GM23338 (cell line): Measurements from ENCODE around the gene TRAF1. TPM values are rescaled to one million over a fixed set of nuclear protein-coding genes. Genes with fewer than 3 reads are reported as not detected.

Source experiments
- polyA plus RNA-seq: library from polyadenylated mRNA; unstranded; fragments of >200 nt; fragmentation: Nextera tagmentation; extraction: Ambion mirVana; gene quantifications from 2 replicates; pipeline ENCODE4 v1.2.1, GENCODE V29; 2016
- total RNA-seq: library from RNA; depleted of rRNA; stranded (reverse); fragments of >200 nt; shearing (Covaris generic); gene quantifications from 2 replicates; pipeline ENCODE4 v1.2.3, GENCODE V29; 2014; rRNA removed

TRAF1 gene
- total and polyA plus RNA-seq, 2 experiments from 2014 or later = 0.39 to 1.4 TPM

Other genes with a start within 250 kb of the TRAF1 start
- gene MEGF9, start 212.3 kb downstream of the TRAF1 start, total RNA-seq = 1.4 and 1.6 TPM in 2 replicates
- 0.87 and 0.90 TPM in 2 replicates for gene MEGF9, start 212.3 kb downstream of the TRAF1 start, polyA plus RNA-seq
- 47.6 and 55.2 TPM in 2 replicates for gene FBXW2, start 133.4 kb downstream of the TRAF1 start, total RNA-seq
- gene FBXW2, start 133.4 kb downstream of the TRAF1 start, polyA plus RNA-seq = 7.4 and 10.0 TPM in 2 replicates
- 40.5 and 49.4 TPM in 2 replicates for gene PSMD5, start 83.9 kb downstream of the TRAF1 start, total RNA-seq
- 21.9 and 23.9 TPM in 2 replicates for gene PSMD5, start 83.9 kb downstream of the TRAF1 start, polyA plus RNA-seq
- 31.0 and 33.7 TPM in 2 replicates for gene PHF19, start 49.6 kb downstream of the TRAF1 start, total RNA-seq
- gene PHF19, start 49.6 kb downstream of the TRAF1 start, polyA plus RNA-seq = 13.1 and 16.8 TPM in 2 replicates
- gene C5, start 123.5 kb upstream of the TRAF1 start, total RNA-seq = 0.12 and 0.31 TPM in 2 replicates
- 0.09 TPM in 1 of 2 replicates, not detected in the other for gene C5, start 123.5 kb upstream of the TRAF1 start, polyA plus RNA-seq
- gene CNTRL, start 148.2 kb upstream of the TRAF1 start, total RNA-seq = 9.2 and 15.3 TPM in 2 replicates
- 6.4 and 11.7 TPM in 2 replicates for gene CNTRL, start 148.2 kb upstream of the TRAF1 start, polyA plus RNA-seq